K562 (cell line): ENCODE results near the gene KIAA1958. TPM values are rescaled to one million over a fixed set of nuclear protein-coding genes. Genes with fewer than 3 reads are reported as not detected.

Source experiments
- ATF3 ChIP-seq, 2 experiments: fragments of 450-650 bp in 1 of 2; sonication (generic) in 1 of 2; formaldehyde crosslinking in 1 of 2; IDR thresholded peaks in 1 of 2; conservative IDR thresholded peaks in 1 of 2; 2 replicates each; pipeline versions ENCODE4 v1.6.1 to v1.8.1; 2016 to 2023; ENCODE audit warnings: mild to moderate bottlenecking in 2 of 2, moderate library complexity in 2 of 2, inconsistent platforms in 1 of 2, missing genetic modification reagents in 1 of 2
- ATF7 ChIP-seq: fragments of 450-650 bp; IDR thresholded peaks from 2 replicates; pipeline ENCODE4 v1.7.1; 2014; ENCODE audit warnings: mild to moderate bottlenecking, moderate library complexity
- CEBPG ChIP-seq, 3 experiments: fragments of 200-800 bp in 1 of 3; sonication (Bioruptor generic) in 1 of 3; sonication (generic) in 1 of 3; formaldehyde crosslinking in 1 of 3; IDR thresholded peaks in 2 of 3; conservative IDR thresholded peaks in 1 of 3; 2 replicates each; pipeline versions ENCODE4 v1.6.1 to v1.8.0; 2016 to 2022; ENCODE audit warnings: missing compliant biosample characterization in 2 of 3, missing genetic modification characterization in 2 of 3, mild to moderate bottlenecking in 1 of 3, missing genetic modification reagents in 1 of 3
- CTCF ChIP-seq, 3 experiments: IDR thresholded peaks in 2 of 3; conservative IDR thresholded peaks in 1 of 3; 2 replicates each; pipeline ENCODE4 v1.5.1; 2011 to 2012; ENCODE audit warnings: low read length in 3 of 3, mild to moderate bottlenecking in 3 of 3, control low read depth in 2 of 3, improper control_type of control experiment in 1 of 3, inconsistent platforms in 1 of 3, low read depth in 1 of 3, mixed read lengths in 1 of 3, moderate library complexity in 1 of 3; ENCODE audit not compliant: insufficient read depth in 2 of 3
- FOXK1 ChIP-seq: sonication (generic); formaldehyde crosslinking; IDR thresholded peaks from 2 replicates; pipeline ENCODE4 v1.8.0; 2022; ENCODE audit warnings: missing genetic modification reagents, mild to moderate bottlenecking, borderline replicate concordance
- HIVEP1 ChIP-seq: fragments of 250-450 bp; sonication (Bioruptor Pico); IDR thresholded peaks from 2 replicates; pipeline ENCODE4 v1.4.0; 2020; ENCODE audit warnings: mild to moderate bottlenecking
- KAT2B ChIP-seq: IDR thresholded peaks from one replicate; pipeline ENCODE4 v1.6.1; 2012; ENCODE audit warnings: low read depth, mild to moderate bottlenecking, control low read depth, inconsistent platforms, low read length, moderate library complexity
- NFXL1 ChIP-seq: fragments of 450-650 bp; formaldehyde crosslinking; IDR thresholded peaks from 2 replicates; pipeline ENCODE4 v1.4.0; 2021; ENCODE audit warnings: mild to moderate bottlenecking
- POLR3A ChIP-seq: IDR thresholded peaks from 2 replicates; pipeline ENCODE4 v1.6.1; 2011; ENCODE audit warnings: borderline replicate concordance, mild to moderate bottlenecking, moderate library complexity; ENCODE audit not compliant: insufficient read length, insufficient read depth; ENCODE audit errors: extremely low read depth
- SMAD1 ChIP-seq: fragments of 150-350 bp; IDR thresholded peaks from 2 replicates; pipeline ENCODE4 v1.6.1; 2014; ENCODE audit warnings: low read length, low read depth; ENCODE audit not compliant: partially characterized antibody
- TBL1XR1 ChIP-seq, 2 experiments: IDR thresholded peaks; 2 replicates each; pipeline ENCODE4 v1.6.1; 2012; ENCODE audit warnings: improper control_type of control experiment in 2 of 2, low read length in 2 of 2, mild to moderate bottlenecking in 1 of 2
- TCF7 ChIP-seq: sonication (generic); IDR thresholded peaks from 2 replicates; pipeline ENCODE4 v1.6.1; 2016; ENCODE audit warnings: antibody characterized with exemption, borderline replicate concordance
- TGIF2 ChIP-seq: sonication (generic); formaldehyde crosslinking; IDR thresholded peaks from 2 replicates; pipeline ENCODE4 v1.8.1; 2022; ENCODE audit warnings: mild to moderate bottlenecking, missing genetic modification reagents, moderate library complexity
- ZNF165 ChIP-seq: fragments of 250-450 bp; sonication (Bioruptor Pico); IDR thresholded peaks from 2 replicates; pipeline ENCODE4 v1.4.0; 2020; ENCODE audit warnings: borderline replicate concordance
- ZNF586 ChIP-seq: fragments of 450-650 bp; formaldehyde crosslinking; conservative IDR thresholded peaks from 2 replicates; pipeline ENCODE4 v1.4.0; 2020; ENCODE audit warnings: mild to moderate bottlenecking, moderate library complexity
- polyA plus RNA-seq, 8 experiments: library from polyadenylated mRNA; depleted of rRNA in 4 of 8; stranded (reverse) in 5 of 8; unstranded in 3 of 8; fragments of >200 nt; fragmentation: Nextera tagmentation in 2 of 8; fragmentation: Illumina TruSeq in 1 of 8; extraction: Ambion mirVana in 2 of 8; extraction: Trizol in 1 of 8; gene quantifications; 2 replicates each; pipeline versions ENCODE4 v1.2.1 to v1.2.3, GENCODE V29; 2011 to 2014; ENCODE audit warnings: inconsistent platforms in 1 of 8, missing spikeins in 1 of 8
- total RNA-seq, 7 experiments: library from RNA; depleted of rRNA in 6 of 7; stranded (reverse); fragments of >200 nt in 6 of 7; fragmentation: Illumina TruSeq in 2 of 7; extraction: Trizol in 2 of 7; gene quantifications; 2 replicates each; pipeline versions ENCODE4 v1.2.1 to v1.2.3, GENCODE V29; 2011 to 2021; ENCODE audit warnings: low replicate concordance in 1 of 7
- TF ChIP-seq, protein P1 (sequence below): fragments of 150-350 bp; conservative IDR thresholded peaks from 2 replicates; pipeline ENCODE4 v1.6.1; 2014; ENCODE audit warnings: low read length
- TF ChIP-seq, protein P2 (sequence below), 2 experiments: IDR thresholded peaks in 1 of 2; conservative IDR thresholded peaks in 1 of 2; 2 replicates each; pipeline ENCODE4 v1.6.1; 2016; ENCODE audit warnings: low read depth in 2 of 2, mild to moderate bottlenecking in 1 of 2, missing compliant biosample characterization in 1 of 2, missing genetic modification characterization in 1 of 2, moderate library complexity in 1 of 2

KIAA1958 gene
- total and polyA plus RNA-seq, 9 of the 15 experiments (the other 6 are each of a cell fraction or from before 2014, with no cell fraction given) = 1.1 to 16.0 (median 10.1) TPM

DNA sequence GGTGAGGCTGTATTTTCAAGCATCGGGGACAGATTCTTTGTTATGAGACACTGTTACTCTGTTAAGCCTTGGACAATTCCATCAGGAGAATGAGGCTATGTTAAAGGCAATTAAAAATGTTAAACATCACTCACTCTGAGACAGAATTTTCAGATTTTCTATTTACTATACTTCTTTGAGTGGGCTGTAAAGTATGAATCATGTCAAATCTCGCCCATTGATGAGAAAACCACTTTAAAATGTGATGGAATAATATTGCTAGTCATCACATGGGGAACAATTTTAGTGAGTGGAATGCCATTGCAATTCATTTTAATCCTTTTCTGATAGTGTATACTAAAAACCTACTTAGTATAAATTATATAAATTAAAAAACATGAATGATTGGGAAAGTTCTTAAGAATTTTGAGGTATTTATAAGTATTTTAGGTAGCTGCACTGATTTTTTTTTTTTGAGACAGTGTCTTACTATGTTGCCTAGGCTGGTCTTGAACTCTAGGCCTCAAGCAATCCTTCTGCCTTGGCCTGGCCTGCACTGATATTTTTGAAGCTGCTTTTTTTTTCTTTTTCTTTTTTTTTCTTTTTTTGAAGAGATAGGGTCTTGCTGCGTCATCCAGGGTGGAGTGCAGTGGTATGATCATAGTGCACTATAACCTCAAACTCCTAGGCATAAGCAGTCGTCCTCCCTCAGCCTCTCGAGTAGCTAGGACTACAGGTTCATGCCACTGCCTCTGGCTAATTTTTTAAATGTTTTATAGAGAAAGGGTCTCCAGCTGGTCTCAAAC is 73.2 kb downstream of the KIAA1958 start (continued):
- TF ChIP-seq NFXL1 (CRISPR knock-in tag) (no peak), CEBPG (CRISPR knock-in tag; IDR thresholded peaks at IDR 0.05) (no peak), CEBPG (tag; conservative IDR thresholded peaks at IDR 0.05 in 1 of 2, IDR thresholded peaks at IDR 0.05 in 1 of 2) (no peak), ATF3 (IDR thresholded peaks at IDR 0.05) (peak; percentile 45; the same call in 1 of the 2 replicates), ATF3 (CRISPR knock-in tag; conservative IDR thresholded peaks at IDR 0.05) (no peak), CTCF (IDR thresholded peaks at IDR 0.05 in 2 of 3, conservative IDR thresholded peaks at IDR 0.05 in 1 of 3; ENCODE audit: insufficient read depth in 2 of 3, low read depth in 1 of 3, low read length in 3 of 3) (no peak), SMAD1 (no peak), TGIF2 (no peak), ZNF586 (no peak), POLR3A (no peak), HIVEP1 (no peak), TBL1XR1 (IDR thresholded peaks at IDR 0.05; ENCODE audit: low read length in 2 of 2) (peak in 1 of 2 experiments; percentile 64; a peak in 3 of 4 replicates), ATF7 (peak; percentile 48; the same call in 1 of the 2 replicates), TCF7 (no peak), ZNF165 (CRISPR knock-in tag) (no peak), KAT2B (no peak), FOXK1 (CRISPR knock-in tag) (no peak)
- TF ChIP-seq, protein P1, sequence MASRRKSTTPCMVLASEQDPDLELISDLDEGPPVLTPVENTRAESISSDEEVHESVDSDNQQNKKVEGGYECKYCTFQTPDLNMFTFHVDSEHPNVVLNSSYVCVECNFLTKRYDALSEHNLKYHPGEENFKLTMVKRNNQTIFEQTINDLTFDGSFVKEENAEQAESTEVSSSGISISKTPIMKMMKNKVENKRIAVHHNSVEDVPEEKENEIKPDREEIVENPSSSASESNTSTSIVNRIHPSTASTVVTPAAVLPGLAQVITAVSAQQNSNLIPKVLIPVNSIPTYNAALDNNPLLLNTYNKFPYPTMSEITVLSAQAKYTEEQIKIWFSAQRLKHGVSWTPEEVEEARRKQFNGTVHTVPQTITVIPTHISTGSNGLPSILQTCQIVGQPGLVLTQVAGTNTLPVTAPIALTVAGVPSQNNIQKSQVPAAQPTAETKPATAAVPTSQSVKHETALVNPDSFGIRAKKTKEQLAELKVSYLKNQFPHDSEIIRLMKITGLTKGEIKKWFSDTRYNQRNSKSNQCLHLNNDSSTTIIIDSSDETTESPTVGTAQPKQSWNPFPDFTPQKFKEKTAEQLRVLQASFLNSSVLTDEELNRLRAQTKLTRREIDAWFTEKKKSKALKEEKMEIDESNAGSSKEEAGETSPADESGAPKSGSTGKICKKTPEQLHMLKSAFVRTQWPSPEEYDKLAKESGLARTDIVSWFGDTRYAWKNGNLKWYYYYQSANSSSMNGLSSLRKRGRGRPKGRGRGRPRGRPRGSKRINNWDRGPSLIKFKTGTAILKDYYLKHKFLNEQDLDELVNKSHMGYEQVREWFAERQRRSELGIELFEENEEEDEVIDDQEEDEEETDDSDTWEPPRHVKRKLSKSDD = no peak
- TF ChIP-seq, protein P2, sequence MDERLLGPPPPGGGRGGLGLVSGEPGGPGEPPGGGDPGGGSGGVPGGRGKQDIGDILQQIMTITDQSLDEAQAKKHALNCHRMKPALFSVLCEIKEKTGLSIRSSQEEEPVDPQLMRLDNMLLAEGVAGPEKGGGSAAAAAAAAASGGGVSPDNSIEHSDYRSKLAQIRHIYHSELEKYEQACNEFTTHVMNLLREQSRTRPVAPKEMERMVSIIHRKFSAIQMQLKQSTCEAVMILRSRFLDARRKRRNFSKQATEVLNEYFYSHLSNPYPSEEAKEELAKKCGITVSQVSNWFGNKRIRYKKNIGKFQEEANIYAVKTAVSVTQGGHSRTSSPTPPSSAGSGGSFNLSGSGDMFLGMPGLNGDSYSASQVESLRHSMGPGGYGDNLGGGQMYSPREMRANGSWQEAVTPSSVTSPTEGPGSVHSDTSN (CRISPR knock-in tag; IDR thresholded peaks at IDR 0.05; ENCODE audit: low read depth) = no peak
- TF ChIP-seq, protein P2 (tag; conservative IDR thresholded peaks at IDR 0.05; ENCODE audit: low read depth) = no peak; the same call in 1 of the 2 replicates
